ENCODE measurements around the gene BCR. TPM values are rescaled to one million over a fixed set of nuclear protein-coding genes. Genes with fewer than 3 reads are reported as not detected.

Gene BCR
- total RNA-seq, 4 donors from 2014 or later = 70.5 to 102 (median 84.1) TPM

DNA sequence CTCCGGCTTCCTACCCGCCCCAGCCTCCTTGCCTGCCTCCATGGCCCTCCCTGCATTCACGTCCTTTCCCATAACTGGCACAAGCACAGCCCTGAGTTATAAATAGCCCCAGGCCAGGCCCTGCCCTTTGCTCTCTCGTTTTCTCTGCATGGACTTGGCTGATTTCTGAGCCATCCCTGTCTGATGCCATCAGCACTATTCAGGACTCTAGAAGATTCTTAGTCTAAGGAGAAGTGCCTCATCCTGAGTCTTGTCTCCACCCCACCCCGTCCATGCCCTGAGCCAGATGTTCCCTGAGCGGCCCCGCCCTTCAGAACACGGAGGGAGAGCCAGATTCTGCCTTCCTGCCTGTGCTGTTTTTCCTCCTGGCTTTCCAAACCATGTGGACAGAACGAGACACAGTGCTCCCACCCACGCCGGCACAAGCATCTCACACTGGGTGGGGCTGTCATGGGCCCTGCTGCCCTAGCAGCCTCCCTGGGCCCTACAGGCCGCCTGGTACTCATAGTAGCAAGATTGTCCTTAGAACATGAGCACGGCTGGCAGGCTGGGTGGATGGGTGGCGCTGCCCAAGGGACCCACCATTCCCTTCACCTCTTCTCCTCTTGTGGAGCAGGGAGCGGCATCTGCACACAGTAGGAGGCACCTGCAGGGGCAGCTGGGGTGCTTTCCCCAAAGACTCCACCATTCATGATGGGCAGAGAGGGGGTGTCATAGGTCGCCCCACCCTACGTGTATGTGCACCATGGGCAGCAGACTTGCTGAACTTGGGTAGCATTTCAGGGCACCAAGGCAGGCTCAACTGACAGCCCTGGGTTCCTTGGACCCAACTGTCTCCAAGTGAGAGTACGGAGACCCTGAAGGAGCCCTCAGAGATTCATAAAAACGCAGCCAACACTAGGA lies 76.9 kb downstream of the BCR start:
- 30 to 34% methylated on average over 18 to 19 of the region's 19 CpGs for WGBS, 2 donors
- no peak for TF ChIP-seq POLR2A (IDR thresholded peaks at IDR 0.05)
- TF ChIP-seq, protein P1, sequence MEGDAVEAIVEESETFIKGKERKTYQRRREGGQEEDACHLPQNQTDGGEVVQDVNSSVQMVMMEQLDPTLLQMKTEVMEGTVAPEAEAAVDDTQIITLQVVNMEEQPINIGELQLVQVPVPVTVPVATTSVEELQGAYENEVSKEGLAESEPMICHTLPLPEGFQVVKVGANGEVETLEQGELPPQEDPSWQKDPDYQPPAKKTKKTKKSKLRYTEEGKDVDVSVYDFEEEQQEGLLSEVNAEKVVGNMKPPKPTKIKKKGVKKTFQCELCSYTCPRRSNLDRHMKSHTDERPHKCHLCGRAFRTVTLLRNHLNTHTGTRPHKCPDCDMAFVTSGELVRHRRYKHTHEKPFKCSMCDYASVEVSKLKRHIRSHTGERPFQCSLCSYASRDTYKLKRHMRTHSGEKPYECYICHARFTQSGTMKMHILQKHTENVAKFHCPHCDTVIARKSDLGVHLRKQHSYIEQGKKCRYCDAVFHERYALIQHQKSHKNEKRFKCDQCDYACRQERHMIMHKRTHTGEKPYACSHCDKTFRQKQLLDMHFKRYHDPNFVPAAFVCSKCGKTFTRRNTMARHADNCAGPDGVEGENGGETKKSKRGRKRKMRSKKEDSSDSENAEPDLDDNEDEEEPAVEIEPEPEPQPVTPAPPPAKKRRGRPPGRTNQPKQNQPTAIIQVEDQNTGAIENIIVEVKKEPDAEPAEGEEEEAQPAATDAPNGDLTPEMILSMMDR (IDR thresholded peaks at IDR 0.05) = no peak
- DNase-seq (ENCODE audit: low spot score in 2 of 2) = peak; percentile 86 to 95
- no peak overlapping the region for H3K4me3 ChIP-seq (ENCODE audit: low read depth, poor library complexity, severe bottlenecking)
- intact Hi-C loops (cut with DNase I; ENCODE audit: low total_unique reads) = no loop called here

GRCh38 chr22:23257889-23258825 lies 77.8 kb downstream of the BCR start:
- intact Hi-C loops (cut with DNase I; ENCODE audit: low total_unique reads) = no loop called here
- H3K4me3 ChIP-seq (ENCODE audit: low read depth, poor library complexity, severe bottlenecking) = no peak overlapping the region
- 74 to 79% methylated on average over 15 of the region's 15 CpGs for WGBS, 2 donors
- no peak for DNase-seq (ENCODE audit: low spot score in 2 of 2)
- TF ChIP-seq POLR2A (IDR thresholded peaks at IDR 0.05) = no peak
- TF ChIP-seq, protein P1 (IDR thresholded peaks at IDR 0.05) = no peak

GRCh38 chr22:23258826-23259170 lies 78.5 kb downstream of the BCR start:
- DNase-seq (ENCODE audit: low spot score in 2 of 2) = no peak
- TF ChIP-seq, protein P1 (IDR thresholded peaks at IDR 0.05) = no peak
- TF ChIP-seq POLR2A (IDR thresholded peaks at IDR 0.05) = no peak
- WGBS, 2 donors = 90 to 92% methylated on average over 9 to 11 of the region's 11 CpGs
- intact Hi-C loops (cut with DNase I; ENCODE audit: low total_unique reads) = no loop called here
- no peak overlapping the region for H3K4me3 ChIP-seq (ENCODE audit: low read depth, poor library complexity, severe bottlenecking)

GRCh38 chr22:23259916-23260644 lies 79.8 kb downstream of the BCR start:
- TF ChIP-seq, protein P1 (IDR thresholded peaks at IDR 0.05) = no peak
- no peak for TF ChIP-seq POLR2A (IDR thresholded peaks at IDR 0.05)
- H3K4me3 ChIP-seq (ENCODE audit: low read depth, poor library complexity, severe bottlenecking) = no peak overlapping the region
- 92 to 94% methylated on average over 13 of the region's 13 CpGs for WGBS, 2 donors
- DNase-seq (ENCODE audit: low spot score in 2 of 2) = no peak
- intact Hi-C loops (cut with DNase I; ENCODE audit: low total_unique reads) = loop anchor here (5.0 kb wide), 1 partner anchor 37 kb away; no protein-coding TSS in a partner anchor
